Fibroblast of lung (primary cell): ENCODE data around the gene CELA1. TPM values are rescaled to one million over a fixed set of nuclear protein-coding genes. Genes with fewer than 3 reads are reported as not detected.
"Not testable (repeated sequence)": the region's sequence is repeated elsewhere in the genome, so short reads cannot be mapped to it uniquely, and the experiment has no call there.

Experiments used
- DNase-seq, 2 donors: peaks; one replicate each; pipeline versions ENCODE4 v3.0.0 to v3.0.0-alpha.2; 2010; ENCODE audit warnings: low read depth in 2 of 2
- H2AFZ ChIP-seq: 2 replicates; pipeline ENCODE4 v1.5.1; 2012; ENCODE audit warnings: low read length, control low read depth, inconsistent platforms
- H3K27ac ChIP-seq: 2 replicates; pipeline ENCODE4 v1.5.1; 2011; ENCODE audit warnings: low read length, control low read depth; ENCODE audit not compliant: insufficient read depth
- H3K27me3 ChIP-seq: 2 replicates; pipeline ENCODE4 v1.5.1; 2011; ENCODE audit warnings: mild to moderate bottlenecking, low read length; ENCODE audit not compliant: control insufficient read depth, insufficient read depth
- H3K36me3 ChIP-seq: 2 replicates; pipeline ENCODE4 v1.5.1; 2011; ENCODE audit warnings: low read length; ENCODE audit not compliant: control insufficient read depth, insufficient read depth
- H3K4me1 ChIP-seq: 2 replicates; pipeline ENCODE4 v1.5.1; 2011; ENCODE audit warnings: low read length; ENCODE audit not compliant: control insufficient read depth, insufficient read depth; ENCODE audit errors: extremely low read depth
- H3K4me2 ChIP-seq: 2 replicates; pipeline ENCODE4 v1.5.1; 2011; ENCODE audit warnings: low read length, control low read depth; ENCODE audit not compliant: insufficient read depth; ENCODE audit errors: extremely low read depth
- H3K4me3 ChIP-seq, 4 experiments: fragments of 200-600 bp in 1 of 4; sonication (generic) in 1 of 4; replicated peaks in 1 of 4; 2 replicates each; pipeline ENCODE4 v1.5.1; 2011 to 2016; ENCODE audit warnings: low read length in 4 of 4, low read depth in 3 of 4, mild to moderate bottlenecking in 3 of 4, control low read depth in 2 of 4, inconsistent platforms in 1 of 4, mixed read lengths in 1 of 4; ENCODE audit not compliant: insufficient read depth in 1 of 4; ENCODE audit errors: control extremely low read depth in 1 of 4
- H3K79me2 ChIP-seq: 2 replicates; pipeline ENCODE4 v1.5.1; 2012; ENCODE audit warnings: mild to moderate bottlenecking, low read length, inconsistent platforms; ENCODE audit not compliant: control insufficient read depth, insufficient read depth
- H3K9ac ChIP-seq: 2 replicates; pipeline ENCODE4 v1.5.1; 2011; ENCODE audit warnings: mild to moderate bottlenecking, low read length, control low read depth; ENCODE audit not compliant: insufficient read depth
- H3K9me3 ChIP-seq: 2 replicates; pipeline ENCODE4 v1.5.1; 2012; ENCODE audit warnings: low read depth, low read length; ENCODE audit not compliant: control insufficient read depth, insufficient read depth
- H4K20me1 ChIP-seq: 2 replicates; pipeline ENCODE4 v1.5.1; 2011; ENCODE audit warnings: low read length; ENCODE audit not compliant: control insufficient read depth, insufficient read depth; ENCODE audit errors: extremely low read depth
- EZH2 ChIP-seq: IDR thresholded peaks from 2 replicates; pipeline ENCODE4 v1.5.1; 2012; ENCODE audit warnings: low read length, control low read depth, mild to moderate bottlenecking; ENCODE audit errors: missing control alignments
- polyA plus RNA-seq, 2 donors: library from polyadenylated mRNA; depleted of rRNA in 1 of 2; stranded (reverse) in 1 of 2; unstranded in 1 of 2; fragments of >200 nt; gene quantifications; 2 replicates each; pipeline ENCODE4 v1.2.1, GENCODE V29; 2011 to 2012; ENCODE audit warnings: missing spikeins in 1 of 2
- total RNA-seq: library from RNA; depleted of rRNA; stranded (reverse); fragments of >200 nt; gene quantifications from 2 replicates; pipeline ENCODE4 v1.2.1, GENCODE V29; 2014
- TF ChIP-seq, protein P1 (sequence below), 2 donors: IDR thresholded peaks in 1 of 2; conservative IDR thresholded peaks in 1 of 2; 1 replicate in 1 of 2; 2 replicates in 1 of 2; pipeline ENCODE4 v1.5.1; 2011 to 2012; ENCODE audit warnings: low read length in 2 of 2, control low read depth in 1 of 2, inconsistent platforms in 1 of 2, low read depth in 1 of 2, mild to moderate bottlenecking in 1 of 2

Gene CELA1
- total and polyA plus RNA-seq, 2 donors (not counting 1 experiment from before 2014, with no cell fraction given): not detected

- DNase-seq: no peak
- no peaks in the 10 kb centered on the region for H3K4me1 ChIP-seq
- no peak overlapping the region for H2AFZ ChIP-seq
- no peak overlapping the region for H3K4me3 ChIP-seq
- H3K4me2 ChIP-seq: no peak overlapping the region
- no peaks in the 10 kb centered on the region for H3K9me3 ChIP-seq
- H3K36me3 ChIP-seq: no peaks in the 10 kb centered on the region
- H3K27me3 ChIP-seq: no peaks in the 10 kb centered on the region
- H4K20me1 ChIP-seq: no peaks in the 10 kb centered on the region
- TF ChIP-seq, protein P1, sequence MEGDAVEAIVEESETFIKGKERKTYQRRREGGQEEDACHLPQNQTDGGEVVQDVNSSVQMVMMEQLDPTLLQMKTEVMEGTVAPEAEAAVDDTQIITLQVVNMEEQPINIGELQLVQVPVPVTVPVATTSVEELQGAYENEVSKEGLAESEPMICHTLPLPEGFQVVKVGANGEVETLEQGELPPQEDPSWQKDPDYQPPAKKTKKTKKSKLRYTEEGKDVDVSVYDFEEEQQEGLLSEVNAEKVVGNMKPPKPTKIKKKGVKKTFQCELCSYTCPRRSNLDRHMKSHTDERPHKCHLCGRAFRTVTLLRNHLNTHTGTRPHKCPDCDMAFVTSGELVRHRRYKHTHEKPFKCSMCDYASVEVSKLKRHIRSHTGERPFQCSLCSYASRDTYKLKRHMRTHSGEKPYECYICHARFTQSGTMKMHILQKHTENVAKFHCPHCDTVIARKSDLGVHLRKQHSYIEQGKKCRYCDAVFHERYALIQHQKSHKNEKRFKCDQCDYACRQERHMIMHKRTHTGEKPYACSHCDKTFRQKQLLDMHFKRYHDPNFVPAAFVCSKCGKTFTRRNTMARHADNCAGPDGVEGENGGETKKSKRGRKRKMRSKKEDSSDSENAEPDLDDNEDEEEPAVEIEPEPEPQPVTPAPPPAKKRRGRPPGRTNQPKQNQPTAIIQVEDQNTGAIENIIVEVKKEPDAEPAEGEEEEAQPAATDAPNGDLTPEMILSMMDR (conservative IDR thresholded peaks at IDR 0.05 in 1 of 2, IDR thresholded peaks at IDR 0.05 in 1 of 2; ENCODE audit: low read depth in 1 of 2, low read length in 2 of 2): no peak
- TF ChIP-seq EZH2: no peak
- H3K27ac ChIP-seq: no peak overlapping the region
- no peaks in the 10 kb centered on the region for H3K79me2 ChIP-seq
- H3K9ac ChIP-seq: no peak overlapping the region
Measured at GRCh38 chr12:51295651-51296050, 50.8 kb downstream of the CELA1 start.

DNA sequence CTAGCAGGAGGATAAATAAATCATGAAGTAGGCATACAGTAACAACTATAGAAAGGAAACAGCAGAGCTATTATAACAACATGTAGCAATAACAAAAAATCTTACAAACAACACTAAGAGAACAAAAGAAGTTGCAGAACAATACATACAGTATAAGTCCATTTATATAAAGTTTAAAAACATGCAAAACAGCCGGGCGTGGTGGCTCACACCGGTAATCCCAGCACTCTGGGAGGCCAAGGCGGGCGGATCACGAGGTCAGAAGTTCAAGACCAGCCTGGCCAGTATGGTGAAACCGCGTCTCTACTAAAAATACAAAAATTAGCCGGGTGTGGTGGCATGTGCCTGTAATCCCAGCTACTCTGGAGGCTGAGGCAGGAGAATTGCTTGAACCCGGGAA is 52.4 kb downstream of the CELA1 start:
- H3K9me3 ChIP-seq, H3K27me3 ChIP-seq, H3K4me3 ChIP-seq, H3K4me2 ChIP-seq, H2AFZ ChIP-seq, H3K79me2 ChIP-seq, DNase-seq, H3K36me3 ChIP-seq, H3K9ac ChIP-seq, H4K20me1 ChIP-seq, H3K27ac ChIP-seq, H3K4me1 ChIP-seq: not testable (repeated sequence)

DNA sequence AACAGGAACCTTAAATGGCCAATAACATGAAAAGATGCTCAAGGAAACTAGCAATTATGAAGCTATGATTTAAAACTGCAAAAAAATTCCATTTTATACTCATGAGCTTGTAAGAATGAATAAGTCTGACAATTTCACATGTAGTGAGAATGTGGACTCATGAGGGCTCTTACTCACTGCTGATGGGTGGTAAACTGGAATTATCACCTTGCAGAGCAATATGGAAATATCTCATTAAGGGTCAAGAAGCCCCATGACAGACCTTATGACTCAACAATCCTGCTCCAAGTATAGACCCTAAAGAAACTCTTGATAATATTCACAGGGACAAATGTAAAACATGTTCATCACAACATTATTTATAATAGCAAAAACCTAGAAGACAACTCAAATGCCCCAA is 52.8 kb downstream of the CELA1 start:
- DNase-seq: no peak

DNA sequence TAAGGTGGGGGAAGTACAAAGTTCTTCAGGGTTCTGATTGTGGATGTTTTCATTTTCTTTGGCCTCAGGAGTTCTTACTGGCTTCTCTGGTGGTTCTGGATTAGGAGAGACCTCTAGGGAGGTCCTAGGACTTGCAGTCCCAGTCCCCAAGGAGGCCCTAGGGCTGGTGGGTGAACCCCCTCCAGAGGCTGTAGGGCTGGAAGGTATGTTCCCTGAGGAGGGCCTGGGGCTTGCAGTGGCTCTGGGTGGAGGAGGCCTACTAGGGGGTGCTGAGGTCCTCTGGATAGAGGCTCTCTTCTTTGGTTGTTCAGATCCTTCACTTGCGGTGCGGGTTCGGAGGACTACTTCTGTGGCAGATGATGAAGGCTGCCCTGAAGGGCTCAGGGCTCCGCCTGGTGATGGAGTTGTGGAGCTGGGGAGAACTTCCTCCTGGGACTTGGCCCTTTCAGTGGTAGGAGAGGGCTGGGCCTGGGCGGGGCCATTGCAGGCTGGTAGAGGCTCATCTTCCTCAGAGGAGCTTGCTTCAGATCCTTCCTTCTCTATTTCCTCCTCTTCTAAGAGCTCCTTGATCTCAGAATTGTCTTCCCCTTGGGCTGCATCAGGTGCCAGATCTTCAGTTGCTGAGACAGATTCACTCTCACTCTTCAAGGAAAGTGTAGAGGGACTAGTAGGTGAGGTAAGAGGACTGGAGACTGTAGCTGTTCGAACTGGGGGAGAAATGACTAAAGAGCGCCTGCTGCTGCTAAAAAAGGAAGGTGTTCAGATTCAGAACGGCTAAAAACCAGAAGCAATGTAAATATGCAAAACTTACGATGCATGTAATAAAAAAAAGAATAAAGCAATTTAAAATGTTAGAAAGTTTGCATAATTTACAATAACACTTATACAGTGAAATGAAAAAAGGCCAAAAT is 54.6 kb downstream of the CELA1 start:
- not testable (repeated sequence) for H3K27ac ChIP-seq, H3K27me3 ChIP-seq, H3K9ac ChIP-seq, H2AFZ ChIP-seq, H3K4me2 ChIP-seq, H3K4me1 ChIP-seq, H3K79me2 ChIP-seq, DNase-seq, H3K9me3 ChIP-seq, H4K20me1 ChIP-seq, H3K4me3 ChIP-seq, H3K36me3 ChIP-seq

More for the DNA sequence above, 52.8 kb downstream of the CELA1 start:
- H2AFZ ChIP-seq: no peak overlapping the region
- no peaks in the 10 kb centered on the region for H3K27me3 ChIP-seq
- no peaks in the 10 kb centered on the region for H3K36me3 ChIP-seq
- no peaks in the 10 kb centered on the region for H3K79me2 ChIP-seq
- H3K9ac ChIP-seq: no peak overlapping the region
- H3K4me3 ChIP-seq: no peak overlapping the region
- no peaks in the 10 kb centered on the region for H4K20me1 ChIP-seq
- TF ChIP-seq, protein P1 (conservative IDR thresholded peaks at IDR 0.05 in 1 of 2, IDR thresholded peaks at IDR 0.05 in 1 of 2; ENCODE audit: low read depth in 1 of 2, low read length in 2 of 2): no peak
- no peak for TF ChIP-seq EZH2
- no peak overlapping the region for H3K27ac ChIP-seq
- no peaks in the 10 kb centered on the region for H3K9me3 ChIP-seq
- no peak overlapping the region for H3K4me2 ChIP-seq
- no peaks in the 10 kb centered on the region for H3K4me1 ChIP-seq
